Stimulated activated CD4-positive, alpha-beta T cell treated with anti-CD3 and anti-CD28 coated beads, Interleukin-12 subunit alpha, Interleukin-12 subunit beta, amount 100 ng/mL, for 48 hours (primary cell): ENCODE results near the gene CNPY1.

ENCODE experiments used
- DNase-seq, 3 donors: peaks; one replicate each; pipeline ENCODE4 v3.0.0-alpha.2; 2020; ENCODE audit warnings: low read depth in 2 of 3, low spot score in 1 of 3

CNPY1 gene

GRCh38 chr7:155468785-155469148, 77.6 kb downstream of the CNPY1 start:
- DNase-seq = no peak

GRCh38 chr7:155467846-155468784, 78.2 kb downstream of the CNPY1 start:
- no peak for DNase-seq

- DNase-seq = peak in 2 of 3 donors; percentile 36 to 39
Measured at GRCh38 chr7:155466814-155467733, 79.3 kb downstream of the CNPY1 start.

- no peak for DNase-seq
Measured at GRCh38 chr7:155466142-155466813, 80.1 kb downstream of the CNPY1 start.

GRCh38 chr7:155465761-155466141, 80.6 kb downstream of the CNPY1 start:
- DNase-seq = no peak

- no peak for DNase-seq
Measured at GRCh38 chr7:155464948-155465739, 81.2 kb downstream of the CNPY1 start.

GRCh38 chr7:155464183-155464582, 82.2 kb downstream of the CNPY1 start:
- DNase-seq = no peak

- DNase-seq = no peak
Measured at GRCh38 chr7:155463114-155463811, 83.1 kb downstream of the CNPY1 start.

GRCh38 chr7:155462163-155462735, 84.1 kb downstream of the CNPY1 start:
- DNase-seq = no peak

GRCh38 chr7:155461631-155462030, 84.7 kb downstream of the CNPY1 start:
- DNase-seq = no peak

GRCh38 chr7:155460926-155461613, 85.3 kb downstream of the CNPY1 start:
- no peak for DNase-seq

- no peak for DNase-seq
Measured at GRCh38 chr7:155459700-155460461, 86.5 kb downstream of the CNPY1 start.

GRCh38 chr7:155458878-155459699, 87.3 kb downstream of the CNPY1 start:
- DNase-seq = no peak

- DNase-seq = no peak
Measured at GRCh38 chr7:155458111-155458877, 88.1 kb downstream of the CNPY1 start, which contains the start of gene EN2. EN2 (plus strand) TSS chr7:155458129; CDS start chr7:155458378, 249 bp downstream.

GRCh38 chr7:155457544-155458110, 88.7 kb downstream of the CNPY1 start:
- DNase-seq = no peak
